Muscle of arm (tissue), 12 donors: Measurements from ENCODE around the gene TCL1B. TPM values are rescaled to one million over a fixed set of nuclear protein-coding genes. Genes with fewer than 3 reads are reported as not detected.

Experiments
- polyA plus RNA-seq, 12 donors: library from polyadenylated mRNA; unstranded; fragments of 120-200 nt; gene quantifications; one replicate each; pipeline ENCODE4 v1.2.1, GENCODE V29; 2013; ENCODE audit not compliant: insufficient read length in 12 of 12

Gene TCL1B
- polyA plus RNA-seq, 12 donors = 0.32 TPM; not detected in 11

Other genes with a start within 250 kb of the TCL1B start
- 10 to 100 TPM in 6 of 12 donors, 1 to 10 TPM in 6; 7.1 to 40.4 (median 10.1) TPM for gene SYNE3, start 169.8 kb upstream of the TCL1B start, polyA plus RNA-seq
- gene GLRX5, start 151.4 kb upstream of the TCL1B start, polyA plus RNA-seq = 10 to 100 TPM in 11 of 12 donors, not detected in 1; 46.0 to 66.0 (median 52.8) TPM
- gene TCL1A, start 27.7 kb downstream of the TCL1B start, polyA plus RNA-seq = 10 to 100 TPM in 1 of 12 donors, 1 to 10 TPM in 4, under 1 TPM in 5, not detected in 2; 0.63 to 10.6 (median 1.1) TPM
- under 1 TPM in 7 of 12 donors, not detected in 5; 0.06 to 0.29 (median 0.07) TPM for gene TUNAR, start 190.4 kb downstream of the TCL1B start, polyA plus RNA-seq